IMR-90 (cell line): ENCODE measurements around the gene HSPB1. TPM values are rescaled to one million over a fixed set of nuclear protein-coding genes. Genes with fewer than 3 reads are reported as not detected.

Source experiments
- CEBPB ChIP-seq: IDR thresholded peaks from 2 replicates; pipeline ENCODE4 v1.6.1; 2012; ENCODE audit warnings: low read depth, low read length, improper control_type of control experiment
- NFE2L2 ChIP-seq: fragments of 150-350 bp; IDR thresholded peaks from 2 replicates; pipeline ENCODE4 v1.6.1; 2016; ENCODE audit warnings: low read depth, mild to moderate bottlenecking, low read length
- SMC3 ChIP-seq: fragments of 150-350 bp; IDR thresholded peaks from 2 replicates; pipeline ENCODE4 v1.6.1; 2016; ENCODE audit warnings: low read depth, mild to moderate bottlenecking, antibody characterized with exemption, low read length, moderate library complexity
- polyA plus RNA-seq, 3 experiments: library from polyadenylated mRNA; depleted of rRNA; stranded (reverse); fragments of >200 nt; gene quantifications; 2 replicates each; pipeline ENCODE4 v1.2.3, GENCODE V29; 2012; ENCODE audit warnings: low replicate concordance in 1 of 3
- total RNA-seq: library from RNA; depleted of rRNA; stranded (reverse); fragments of >200 nt; gene quantifications from 2 replicates; pipeline ENCODE4 v1.2.3, GENCODE V29; 2012

HSPB1 gene
- total and polyA plus RNA-seq, 2 of the 4 experiments (the other 2 are of a cell fraction): 33.2 to 1,363 TPM

DNA sequence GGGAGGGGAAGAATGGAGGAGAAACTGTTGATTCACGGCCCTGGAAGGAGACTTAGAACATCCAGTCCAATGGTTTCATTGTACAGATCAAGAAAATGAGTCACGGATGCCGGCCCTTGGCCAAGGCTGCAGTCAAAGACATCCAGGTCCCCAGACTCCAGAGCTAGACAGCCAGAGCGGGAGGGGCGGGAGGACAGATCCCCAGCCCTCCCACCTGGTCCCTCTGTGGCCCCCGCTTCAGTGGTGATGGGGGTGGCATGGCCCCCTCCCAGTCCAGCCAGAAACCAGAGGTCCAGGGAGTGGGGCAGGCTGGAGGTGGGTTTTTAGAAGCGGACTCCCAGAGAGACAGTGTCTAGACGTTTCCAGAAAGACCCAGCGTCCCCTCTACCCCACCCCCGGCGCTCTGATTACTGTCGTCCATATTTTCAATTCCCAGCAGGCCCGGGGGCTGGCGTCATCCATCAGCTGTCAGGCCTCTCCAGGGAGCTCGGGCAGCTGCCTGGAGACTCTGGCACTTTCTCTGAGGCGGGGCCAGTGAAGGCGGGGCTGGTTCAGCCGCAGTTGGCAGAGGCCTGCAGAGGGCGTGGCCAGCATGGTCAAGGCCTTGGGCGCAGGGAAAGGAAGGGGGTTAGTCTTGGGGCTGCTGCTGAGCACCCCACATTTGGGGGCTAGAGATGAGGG, 8.0 kb upstream of the HSPB1 start (continued):
- TF ChIP-seq NFE2L2 (no peak), SMC3 (no peak), CEBPB (no peak)
